Kidney epithelial cell (primary cell): ENCODE measurements around the gene NFKB2. TPM values are rescaled to one million over a fixed set of nuclear protein-coding genes. Genes with fewer than 3 reads are reported as not detected.

ENCODE experiments used
- DNase-seq: peaks from one replicate; pipeline ENCODE4 v3.0.0-alpha.2; 2010; ENCODE audit warnings: low read depth
- H3K27me3 ChIP-seq: 2 replicates; pipeline ENCODE4 v1.6.0; 2011; ENCODE audit warnings: low read length; ENCODE audit not compliant: control insufficient read depth, insufficient read depth
- H3K36me3 ChIP-seq: 2 replicates; pipeline ENCODE4 v1.5.1; 2011; ENCODE audit warnings: low read length; ENCODE audit not compliant: control insufficient read depth, insufficient read depth
- H3K4me3 ChIP-seq: 2 replicates; pipeline ENCODE4 v1.5.1; 2011; ENCODE audit warnings: low read depth, mild to moderate bottlenecking, control low read depth, low read length
- total RNA-seq: library from RNA; depleted of rRNA; stranded (reverse); fragments of >200 nt; gene quantifications from 2 replicates; pipeline ENCODE4 v1.2.3, GENCODE V29; 2015
- TF ChIP-seq, protein P1 (sequence below): IDR thresholded peaks from 2 replicates; pipeline ENCODE4 v1.5.1; 2011; ENCODE audit warnings: mild to moderate bottlenecking, moderate library complexity, low read length, control low read depth, inconsistent platforms; ENCODE audit not compliant: insufficient read depth, poor library complexity, severe bottlenecking

Gene NFKB2
- total RNA-seq, 1 donor from 2014 or later, result 83.6 TPM

- DNase-seq, result no peak
- Histone ChIP-seq H3K4me3 (peak within 1 kb of the TSS; percentile 51), H3K36me3 (peaks cover 1% of the 10 kb centered on the region), H3K27me3 (no peaks in the 10 kb centered on the region)
- TF ChIP-seq, protein P1, sequence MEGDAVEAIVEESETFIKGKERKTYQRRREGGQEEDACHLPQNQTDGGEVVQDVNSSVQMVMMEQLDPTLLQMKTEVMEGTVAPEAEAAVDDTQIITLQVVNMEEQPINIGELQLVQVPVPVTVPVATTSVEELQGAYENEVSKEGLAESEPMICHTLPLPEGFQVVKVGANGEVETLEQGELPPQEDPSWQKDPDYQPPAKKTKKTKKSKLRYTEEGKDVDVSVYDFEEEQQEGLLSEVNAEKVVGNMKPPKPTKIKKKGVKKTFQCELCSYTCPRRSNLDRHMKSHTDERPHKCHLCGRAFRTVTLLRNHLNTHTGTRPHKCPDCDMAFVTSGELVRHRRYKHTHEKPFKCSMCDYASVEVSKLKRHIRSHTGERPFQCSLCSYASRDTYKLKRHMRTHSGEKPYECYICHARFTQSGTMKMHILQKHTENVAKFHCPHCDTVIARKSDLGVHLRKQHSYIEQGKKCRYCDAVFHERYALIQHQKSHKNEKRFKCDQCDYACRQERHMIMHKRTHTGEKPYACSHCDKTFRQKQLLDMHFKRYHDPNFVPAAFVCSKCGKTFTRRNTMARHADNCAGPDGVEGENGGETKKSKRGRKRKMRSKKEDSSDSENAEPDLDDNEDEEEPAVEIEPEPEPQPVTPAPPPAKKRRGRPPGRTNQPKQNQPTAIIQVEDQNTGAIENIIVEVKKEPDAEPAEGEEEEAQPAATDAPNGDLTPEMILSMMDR, result no peak
Measured at GRCh38 chr10:102451105-102451969, 55.8 kb downstream of the NFKB2 start, which contains the start of gene C10orf95. Gene C10orf95, minus strand, starts transcription at chr10:102451543. Its CDS starts 450 bp downstream, at chr10:102451093.

Other genes starting within 250 kb of the NFKB2 start
- gene NOLC1, start 243.3 kb upstream of the NFKB2 start, total RNA-seq, result 92.3 and 97.1 TPM in 2 replicates
- 0.55 and 1.1 TPM in 2 replicates for gene ELOVL3, start 169.4 kb upstream of the NFKB2 start, total RNA-seq
- 0.14 and 0.21 TPM in 2 replicates for gene PITX3, start 154.2 kb upstream of the NFKB2 start, total RNA-seq
- gene GBF1, start 150.2 kb upstream of the NFKB2 start, total RNA-seq, result 36.7 and 40.9 TPM in 2 replicates
- gene PSD, start 23.1 kb downstream of the NFKB2 start, total RNA-seq, result 2.0 and 3.8 TPM in 2 replicates
- gene FBXL15, start 25.1 kb downstream of the NFKB2 start, total RNA-seq, result 20.6 and 26.6 TPM in 2 replicates
- 93.9 and 132 TPM in 2 replicates for gene CUEDC2, start 36.9 kb downstream of the NFKB2 start, total RNA-seq
- 3.2 and 6.9 TPM in 2 replicates for gene C10orf95, start 55.8 kb downstream of the NFKB2 start, total RNA-seq
- gene ACTR1A, start 107.0 kb downstream of the NFKB2 start, total RNA-seq, result 151 and 165 TPM in 2 replicates
- gene SUFU, start 108.3 kb downstream of the NFKB2 start, total RNA-seq, result 8.9 and 10.6 TPM in 2 replicates
- 393 and 426 TPM in 2 replicates for gene TRIM8, start 248.8 kb downstream of the NFKB2 start, total RNA-seq